ENCODE data around the gene ZGPAT.
A peak's percentile ranks its signal among the peaks of the same experiment; 100 is the strongest.
"Not testable (repeated sequence)": the region's sequence is repeated elsewhere in the genome, so short reads cannot be mapped to it uniquely, and the experiment has no call there.

The ZGPAT gene, protein sequence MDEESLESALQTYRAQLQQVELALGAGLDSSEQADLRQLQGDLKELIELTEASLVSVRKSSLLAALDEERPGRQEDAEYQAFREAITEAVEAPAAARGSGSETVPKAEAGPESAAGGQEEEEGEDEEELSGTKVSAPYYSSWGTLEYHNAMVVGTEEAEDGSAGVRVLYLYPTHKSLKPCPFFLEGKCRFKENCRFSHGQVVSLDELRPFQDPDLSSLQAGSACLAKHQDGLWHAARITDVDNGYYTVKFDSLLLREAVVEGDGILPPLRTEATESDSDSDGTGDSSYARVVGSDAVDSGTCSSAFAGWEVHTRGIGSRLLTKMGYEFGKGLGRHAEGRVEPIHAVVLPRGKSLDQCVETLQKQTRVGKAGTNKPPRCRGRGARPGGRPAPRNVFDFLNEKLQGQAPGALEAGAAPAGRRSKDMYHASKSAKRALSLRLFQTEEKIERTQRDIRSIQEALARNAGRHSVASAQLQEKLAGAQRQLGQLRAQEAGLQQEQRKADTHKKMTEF

DNA sequence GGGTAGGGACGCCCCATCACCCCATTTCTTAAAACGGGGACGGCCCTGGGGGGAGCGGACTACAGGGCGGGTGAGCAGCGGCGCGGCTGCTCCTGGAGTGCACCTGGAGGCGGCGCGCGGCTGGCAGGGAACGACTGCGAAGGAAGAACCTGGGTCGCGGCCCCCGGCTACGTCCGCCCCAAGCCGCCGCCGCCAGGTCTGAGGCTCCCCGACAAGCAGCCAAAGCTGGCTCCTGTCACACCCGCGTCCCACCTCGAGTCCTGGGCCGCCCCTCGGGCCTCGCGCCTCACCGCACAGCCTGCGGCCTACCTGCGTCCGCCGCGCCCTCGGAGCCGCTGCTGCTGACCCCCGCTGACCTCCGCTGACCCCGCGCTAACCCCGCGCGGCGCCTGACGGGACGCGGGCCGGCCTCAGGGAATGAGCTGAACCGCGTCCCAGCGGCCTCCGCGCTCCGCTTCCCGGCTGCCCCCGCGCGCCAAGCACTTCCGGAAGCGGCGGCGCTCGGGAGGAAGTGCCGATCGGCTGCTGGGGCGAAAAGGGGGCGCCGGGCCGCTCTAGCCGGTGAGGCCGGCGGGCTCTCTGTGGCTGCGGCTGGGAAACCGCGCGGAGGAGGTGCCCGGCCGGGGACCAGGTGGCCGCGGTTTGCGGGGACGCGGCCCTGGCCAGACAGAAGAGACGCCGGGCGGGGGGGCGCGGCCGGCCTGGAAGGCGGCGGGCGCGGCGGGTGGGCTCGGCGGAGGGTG lies at the start of gene ZGPAT, which contains the start of gene ARFRP1:
Gene ZGPAT (plus strand): TSS at position 482 of the 743 bp plus-strand sequence. CDS start 542 bp downstream, outside the sequence.
Gene ARFRP1 (minus strand): TSS at position 419 of the 743 bp plus-strand sequence. CDS start 885 bp downstream, outside the sequence.
- peak; percentile 93 for DNase-seq (ENCODE audit: low spot score)

DNA sequence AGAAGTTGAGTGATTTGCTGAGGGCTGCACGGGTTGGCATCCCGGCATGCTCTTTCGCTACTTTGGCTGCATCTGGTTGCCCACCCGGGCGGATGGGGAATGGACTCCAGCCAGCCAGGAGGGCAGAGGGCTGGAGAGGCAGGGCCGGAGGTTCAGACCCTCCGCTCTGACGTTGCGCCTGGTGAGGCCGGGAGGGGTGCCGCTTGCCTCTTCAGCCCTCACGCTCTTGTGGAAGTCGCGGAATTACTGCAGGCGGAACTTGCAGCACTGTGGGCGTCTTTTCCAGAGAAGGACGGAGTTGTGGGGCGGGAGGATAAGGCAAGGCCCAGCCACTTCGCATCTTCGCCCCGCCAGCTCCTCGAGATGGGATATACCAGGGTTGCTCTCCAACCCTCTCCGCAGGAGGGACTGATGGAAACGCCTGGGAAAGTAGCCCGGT lies 49.1 kb upstream of the ZGPAT start:
- DNase-seq (ENCODE audit: low spot score), result peak; percentile 67

DNA sequence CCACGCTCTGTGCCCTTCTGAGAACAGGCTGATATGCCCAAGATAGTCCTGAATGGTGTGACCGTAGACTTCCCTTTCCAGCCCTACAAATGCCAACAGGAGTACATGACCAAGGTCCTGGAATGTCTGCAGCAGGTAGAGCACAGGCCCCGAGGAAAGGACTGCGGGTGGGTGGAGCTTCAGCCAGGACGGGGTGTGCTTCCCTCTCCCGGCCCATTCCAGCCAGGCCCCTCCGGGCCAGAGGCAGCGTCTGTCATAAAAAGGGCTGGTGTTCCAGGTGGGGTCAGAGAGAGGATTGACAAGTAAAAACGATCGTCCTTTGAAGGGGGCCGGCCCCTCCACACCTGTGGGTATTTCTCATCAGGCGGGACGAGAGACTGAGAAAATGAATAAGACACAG lies 48.5 kb upstream of the ZGPAT start:
- DNase-seq (ENCODE audit: low spot score), result peak; percentile 43

DNA sequence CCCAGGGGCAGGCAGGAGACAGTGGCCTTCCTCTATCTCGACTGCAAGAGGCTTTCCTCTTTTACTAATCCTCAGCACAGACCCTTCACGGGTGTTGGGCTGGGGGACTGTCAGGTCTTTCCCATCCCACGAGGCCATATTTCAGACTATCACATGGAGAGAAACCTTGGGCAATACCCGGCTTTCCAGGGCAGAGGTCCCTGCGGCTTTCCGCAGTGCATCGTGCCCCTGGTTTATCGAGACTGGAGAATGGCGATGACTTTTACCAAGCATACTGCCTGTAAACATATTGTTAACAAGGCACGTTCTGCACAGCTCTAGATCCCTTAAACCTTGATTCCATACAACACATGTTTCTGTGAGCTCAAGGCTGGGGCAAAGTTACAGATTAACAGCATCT lies 47.7 kb upstream of the ZGPAT start:
- not testable (repeated sequence) for DNase-seq (ENCODE audit: low spot score)

DNA sequence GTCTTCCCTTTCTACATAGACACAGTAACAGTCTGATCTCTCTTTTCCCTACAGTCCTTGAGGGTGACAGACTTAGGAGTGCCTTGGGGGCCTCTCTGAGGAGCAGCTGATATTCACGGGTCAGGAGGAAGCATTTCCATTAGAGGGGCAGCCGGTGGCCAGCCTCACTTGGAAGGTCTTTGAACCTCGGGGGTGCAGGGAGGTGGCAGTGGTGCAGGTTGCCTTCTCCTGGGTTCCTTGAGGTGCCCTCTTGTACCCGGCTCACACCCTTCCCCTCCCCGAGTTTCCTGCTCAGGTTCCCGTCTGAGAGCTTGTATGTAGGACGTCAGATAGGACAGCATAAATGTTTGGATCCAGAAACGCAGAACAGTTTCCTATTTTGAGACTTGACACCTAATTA lies 47.2 kb upstream of the ZGPAT start:
- no peak for DNase-seq (ENCODE audit: low spot score)

DNA sequence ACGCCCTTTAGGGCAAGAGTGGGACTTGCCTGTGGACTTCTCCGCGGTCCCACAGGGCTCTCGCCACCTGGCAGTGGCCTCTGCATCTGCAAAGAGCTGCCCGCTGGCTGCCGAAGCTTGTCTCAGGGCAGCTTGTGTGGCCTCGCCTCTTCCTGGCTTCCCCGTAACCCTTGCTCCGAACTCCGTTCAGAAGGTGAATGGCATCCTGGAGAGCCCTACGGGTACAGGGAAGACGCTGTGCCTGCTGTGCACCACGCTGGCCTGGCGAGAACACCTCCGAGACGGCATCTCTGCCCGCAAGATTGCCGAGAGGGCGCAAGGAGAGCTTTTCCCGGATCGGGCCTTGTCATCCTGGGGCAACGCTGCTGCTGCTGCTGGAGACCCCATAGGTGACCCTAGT lies 46.7 kb upstream of the ZGPAT start:
- DNase-seq (ENCODE audit: low spot score), result no peak

DNA sequence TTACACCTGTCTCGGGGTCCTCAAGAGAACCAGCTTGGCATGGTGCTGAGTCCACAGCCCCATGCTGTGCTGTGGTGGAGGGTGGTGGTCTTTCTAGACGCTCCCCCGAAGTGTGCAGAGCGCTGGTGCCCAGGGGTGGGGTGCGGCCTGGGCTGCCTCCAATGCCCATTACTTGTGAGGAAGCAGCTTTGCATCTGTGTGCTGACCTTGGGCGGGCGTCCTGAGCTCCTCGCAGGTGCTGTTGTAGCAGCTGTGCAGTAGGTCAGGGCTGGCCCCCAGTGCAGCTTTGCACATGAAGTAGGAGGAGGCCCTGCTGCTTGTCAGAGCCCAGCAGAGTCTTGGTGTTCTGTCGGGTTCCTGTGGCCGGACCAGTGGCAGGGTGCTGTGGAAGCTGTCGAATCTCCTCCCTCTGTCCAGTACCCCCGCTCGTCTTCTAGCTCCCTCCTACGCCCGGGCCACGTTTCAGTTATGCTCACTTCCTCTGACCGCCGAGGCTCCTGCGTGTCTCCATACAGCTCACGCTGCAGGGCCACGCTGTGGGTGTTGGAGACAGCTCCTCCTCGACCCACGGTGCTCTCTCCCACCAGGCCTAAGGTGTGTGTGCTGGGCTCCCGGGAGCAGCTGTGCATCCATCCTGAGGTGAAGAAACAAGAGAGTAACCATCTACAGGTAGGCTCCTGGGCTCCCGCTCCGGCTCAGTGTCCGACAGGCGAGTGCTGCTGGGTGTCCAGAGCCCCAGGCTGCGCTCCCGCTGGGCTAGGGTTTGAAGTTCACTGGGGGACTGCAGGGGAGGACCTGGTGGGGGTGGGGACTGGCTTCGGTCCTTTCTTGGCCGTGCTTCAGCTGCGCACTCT lies 45.7 kb upstream of the ZGPAT start:
- DNase-seq (ENCODE audit: low spot score), result no peak

DNA sequence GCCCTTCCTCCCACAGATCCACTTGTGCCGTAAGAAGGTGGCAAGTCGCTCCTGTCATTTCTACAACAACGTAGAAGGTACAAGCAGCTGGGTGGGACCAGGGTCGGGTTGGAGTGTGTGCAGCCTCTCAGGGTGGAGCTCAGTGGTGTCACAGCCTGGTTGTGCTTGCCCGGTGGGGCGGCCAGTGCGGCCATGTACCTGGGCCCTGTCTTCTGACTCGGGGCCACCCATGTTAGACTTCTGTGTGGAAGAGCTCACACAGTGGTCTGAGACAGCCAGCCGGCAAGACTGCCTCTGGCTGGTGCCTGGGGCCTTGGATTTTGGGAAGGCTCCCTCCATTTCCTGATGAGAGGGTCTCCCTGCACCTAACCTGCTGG lies 45.0 kb upstream of the ZGPAT start:
- DNase-seq (ENCODE audit: low spot score), result no peak

DNA sequence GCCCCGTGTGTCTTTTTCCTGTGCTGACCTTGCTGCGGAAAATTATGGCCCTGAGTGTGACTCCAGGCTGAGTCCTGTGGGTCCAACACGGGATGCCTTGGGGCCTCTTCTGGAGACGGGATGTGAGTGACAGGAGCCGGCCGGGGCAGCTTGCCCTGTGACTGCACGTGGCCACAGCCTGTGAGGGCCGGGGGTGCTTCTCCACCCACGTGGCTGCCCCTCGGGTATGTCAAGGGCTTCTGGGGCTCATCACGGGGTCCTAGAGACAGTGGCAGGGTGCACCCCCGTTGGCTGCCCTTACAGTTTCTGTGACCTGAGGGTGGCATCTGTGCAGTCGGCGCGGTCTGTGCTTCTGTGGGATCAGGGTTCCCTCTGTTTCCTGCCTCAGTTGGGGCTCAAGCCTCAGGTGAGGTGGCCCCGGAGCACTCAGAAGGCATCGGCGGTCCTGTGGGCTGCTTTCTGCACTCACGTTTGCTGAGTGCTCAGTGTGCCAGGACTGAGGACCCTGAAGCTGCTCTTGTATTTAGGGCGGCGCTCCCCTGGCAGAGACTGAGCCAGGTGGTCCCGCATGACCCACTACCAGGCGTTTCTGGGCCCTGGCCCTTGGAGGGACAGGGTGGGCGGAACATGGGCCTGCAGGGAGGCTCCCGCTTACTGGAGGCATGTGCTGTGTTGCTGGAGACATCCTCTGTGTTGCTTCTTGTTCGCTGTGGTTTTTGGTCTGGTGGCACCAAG lies 44.3 kb upstream of the ZGPAT start:
- no peak for DNase-seq (ENCODE audit: low spot score)

DNA sequence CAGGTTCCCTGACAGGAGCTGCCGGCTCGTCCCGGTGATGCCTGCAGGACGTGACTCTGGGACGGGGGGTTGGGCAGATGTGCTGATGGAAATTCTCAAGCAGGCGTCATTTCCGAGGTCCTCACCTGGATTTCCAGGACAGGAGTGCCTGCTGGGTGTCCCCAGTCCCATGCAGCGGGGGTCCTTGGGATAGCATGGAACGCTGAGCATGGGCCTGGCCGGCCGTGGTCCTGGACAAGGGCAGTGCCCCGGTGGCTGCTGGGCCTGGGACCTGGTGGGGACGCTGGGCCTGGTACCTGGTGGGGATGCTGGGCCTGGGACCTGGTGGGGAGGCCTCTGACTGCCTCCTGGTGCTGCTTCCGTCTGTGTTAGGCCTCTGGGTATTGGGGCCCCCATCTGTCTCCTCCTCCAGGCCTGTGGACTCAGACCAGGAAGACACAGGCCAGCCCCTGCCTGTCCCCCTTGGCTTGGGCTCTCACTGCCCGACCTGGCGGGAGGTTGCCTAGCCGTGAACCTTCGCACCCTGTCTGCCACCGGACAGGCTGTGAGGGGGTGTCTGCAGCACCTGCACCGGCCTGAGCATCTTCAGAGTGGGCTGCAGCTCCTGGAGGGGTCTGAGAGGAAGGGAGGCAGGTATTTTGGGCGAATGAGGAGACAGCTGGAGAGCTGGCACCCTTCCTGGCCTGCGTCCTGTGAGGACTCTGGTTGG lies 43.5 kb upstream of the ZGPAT start:
- no peak for DNase-seq (ENCODE audit: low spot score)

DNA sequence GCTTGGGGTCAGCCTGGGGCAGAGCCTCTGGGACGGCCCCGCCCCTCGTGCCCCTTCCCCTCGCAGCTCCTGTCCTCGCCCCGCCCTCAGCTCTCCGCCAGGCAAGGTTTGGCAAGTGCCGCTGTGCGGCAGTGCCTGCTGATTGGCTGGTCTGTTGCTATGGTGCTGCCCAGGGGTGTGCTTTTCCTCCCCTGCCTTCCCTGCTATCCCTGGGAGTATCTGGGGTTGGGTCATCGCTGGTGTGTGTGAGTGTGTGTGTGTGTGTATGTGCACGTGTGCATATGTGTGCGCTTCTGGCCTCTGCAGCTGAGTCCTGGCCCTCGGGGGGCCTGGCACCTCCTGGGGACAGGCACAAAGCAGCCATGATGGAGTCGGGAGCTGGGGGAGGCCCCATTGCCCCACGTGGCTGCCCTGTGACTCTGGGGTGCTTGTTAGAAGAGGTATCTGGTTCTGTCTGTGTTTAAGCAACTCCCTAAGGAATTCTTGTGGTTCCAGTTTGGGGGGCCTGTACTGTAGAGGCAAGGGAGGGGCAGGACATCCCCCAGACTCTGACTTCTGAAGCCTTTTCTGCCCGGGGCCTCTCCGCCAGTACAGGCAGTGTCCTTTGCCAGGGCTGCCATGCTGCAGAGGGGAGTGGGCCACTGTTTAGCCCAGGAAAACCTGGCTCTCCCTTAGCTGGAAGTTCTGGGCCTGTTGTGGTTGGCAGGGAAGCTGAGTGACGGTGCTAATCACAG lies 42.8 kb upstream of the ZGPAT start:
- no peak for DNase-seq (ENCODE audit: low spot score)

DNA sequence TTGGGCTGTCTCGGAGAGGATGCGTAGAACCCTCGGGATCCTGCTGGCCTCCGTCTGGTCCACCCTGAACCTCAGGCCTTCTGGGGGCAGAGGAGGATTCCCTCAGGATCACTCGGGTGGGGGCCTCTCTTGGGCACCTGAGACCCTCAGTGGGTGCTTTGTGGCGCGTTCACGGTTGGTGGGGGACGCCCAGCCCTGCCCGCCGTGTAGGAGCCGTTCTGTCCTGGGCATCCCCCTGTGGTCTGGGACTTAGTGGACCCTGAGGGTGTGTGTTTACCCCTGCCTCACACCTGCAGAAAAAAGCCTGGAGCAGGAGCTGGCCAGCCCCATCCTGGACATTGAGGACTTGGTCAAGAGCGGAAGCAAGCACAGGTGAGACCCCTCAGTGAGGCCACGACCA lies 42.1 kb upstream of the ZGPAT start:
- no peak for DNase-seq (ENCODE audit: low spot score)

DNA sequence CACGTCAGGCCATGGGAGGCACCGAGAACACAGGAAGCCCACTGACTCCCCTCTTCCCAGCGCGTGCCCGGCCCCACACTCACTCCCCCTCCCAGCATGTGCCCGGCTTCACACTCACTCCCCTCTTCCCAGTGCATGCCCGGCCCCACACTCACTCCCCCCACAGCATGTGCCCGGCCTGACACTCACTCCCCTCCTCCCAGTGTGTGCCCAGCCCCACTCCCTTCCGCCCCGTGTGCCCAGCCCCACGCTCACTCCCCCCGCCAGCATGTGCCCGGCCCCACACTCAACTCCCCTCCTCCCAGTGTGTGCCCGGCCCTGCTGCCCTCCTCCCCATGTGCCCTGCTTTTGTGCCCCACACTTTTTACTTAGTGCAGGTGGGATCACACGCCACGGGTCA lies 40.0 kb upstream of the ZGPAT start:
- no peak for DNase-seq (ENCODE audit: low spot score)

DNA sequence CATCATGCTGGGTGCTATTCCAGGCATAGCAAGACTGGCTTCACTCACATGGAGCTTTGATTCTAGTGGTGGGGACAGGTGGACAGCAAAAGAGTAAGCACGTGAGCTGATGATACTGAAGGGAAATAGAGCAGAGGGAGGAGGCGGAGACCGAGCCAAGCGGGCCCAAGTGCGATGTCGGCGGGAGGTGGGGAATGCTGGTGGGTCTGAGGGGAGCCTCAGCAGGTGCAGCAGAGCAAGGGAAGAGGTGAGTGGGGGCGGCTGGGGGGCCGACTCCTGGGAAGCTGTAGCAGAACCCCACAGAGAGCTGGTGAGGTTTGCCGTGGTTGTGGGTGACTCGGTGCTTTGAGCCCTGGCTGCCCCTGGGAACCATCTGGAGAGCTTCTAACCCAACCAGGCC lies 39.5 kb upstream of the ZGPAT start:
- no peak for DNase-seq (ENCODE audit: low spot score)

DNA sequence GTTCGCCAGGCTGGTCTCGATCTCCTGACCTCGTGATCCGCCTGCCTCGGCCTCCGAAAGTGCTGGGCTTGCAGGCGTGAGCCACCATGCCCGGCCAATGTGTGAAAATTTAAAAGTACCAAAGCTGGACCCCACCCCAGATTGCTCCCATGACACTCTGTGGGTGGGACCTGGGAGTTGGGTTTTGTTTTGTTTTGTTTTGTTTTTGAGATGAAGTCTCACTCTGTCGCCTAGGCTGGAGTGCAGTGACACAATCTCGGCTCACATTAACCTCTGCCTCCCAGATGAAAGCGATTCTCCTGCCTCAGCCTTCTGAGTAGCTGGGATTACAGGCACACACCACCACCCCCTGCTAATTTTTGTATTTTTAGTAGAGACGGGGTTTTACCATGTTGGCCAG lies 36.1 kb upstream of the ZGPAT start:
- not testable (repeated sequence) for DNase-seq (ENCODE audit: low spot score)

DNA sequence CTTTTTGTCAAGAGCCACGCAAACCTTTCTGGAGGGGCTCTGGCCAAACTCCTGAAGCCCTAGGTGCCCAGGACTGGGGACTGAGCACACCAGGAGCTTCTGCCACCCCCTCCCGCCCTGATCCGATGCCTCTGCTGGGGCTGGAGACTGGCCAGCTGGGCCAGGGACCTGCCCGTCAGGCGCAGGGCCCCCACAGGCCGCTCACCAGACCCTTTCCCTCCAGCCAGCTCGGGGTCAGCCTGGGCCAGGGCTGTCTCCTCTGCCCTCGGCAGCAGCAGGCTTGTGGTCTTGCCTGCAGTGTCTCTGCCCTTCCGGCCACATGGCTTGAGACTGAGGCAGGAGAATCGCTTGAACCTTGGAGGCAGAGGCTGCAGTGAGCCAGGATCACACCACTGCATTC lies 35.2 kb upstream of the ZGPAT start:
- no peak for DNase-seq (ENCODE audit: low spot score)

DNA sequence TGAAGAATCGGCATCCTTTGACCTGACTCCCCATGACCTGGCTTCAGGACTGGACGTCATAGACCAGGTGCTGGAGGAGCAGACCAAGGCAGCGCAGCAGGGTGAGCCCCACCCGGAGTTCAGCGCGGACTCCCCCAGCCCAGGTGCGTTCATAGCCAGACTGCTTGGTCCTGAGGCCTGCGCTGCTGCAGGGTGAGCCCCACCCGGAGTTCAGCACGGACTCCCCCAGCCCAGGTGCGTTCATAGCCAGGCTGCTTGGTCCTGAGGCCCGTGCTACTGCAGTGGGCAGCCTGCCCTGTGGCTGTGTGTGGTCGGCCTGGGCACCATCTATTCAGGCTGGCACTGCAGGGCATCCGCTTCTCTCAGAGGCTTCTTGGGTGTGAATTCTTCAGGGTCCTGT lies 33.9 kb upstream of the ZGPAT start:
- no peak for DNase-seq (ENCODE audit: low spot score)

DNA sequence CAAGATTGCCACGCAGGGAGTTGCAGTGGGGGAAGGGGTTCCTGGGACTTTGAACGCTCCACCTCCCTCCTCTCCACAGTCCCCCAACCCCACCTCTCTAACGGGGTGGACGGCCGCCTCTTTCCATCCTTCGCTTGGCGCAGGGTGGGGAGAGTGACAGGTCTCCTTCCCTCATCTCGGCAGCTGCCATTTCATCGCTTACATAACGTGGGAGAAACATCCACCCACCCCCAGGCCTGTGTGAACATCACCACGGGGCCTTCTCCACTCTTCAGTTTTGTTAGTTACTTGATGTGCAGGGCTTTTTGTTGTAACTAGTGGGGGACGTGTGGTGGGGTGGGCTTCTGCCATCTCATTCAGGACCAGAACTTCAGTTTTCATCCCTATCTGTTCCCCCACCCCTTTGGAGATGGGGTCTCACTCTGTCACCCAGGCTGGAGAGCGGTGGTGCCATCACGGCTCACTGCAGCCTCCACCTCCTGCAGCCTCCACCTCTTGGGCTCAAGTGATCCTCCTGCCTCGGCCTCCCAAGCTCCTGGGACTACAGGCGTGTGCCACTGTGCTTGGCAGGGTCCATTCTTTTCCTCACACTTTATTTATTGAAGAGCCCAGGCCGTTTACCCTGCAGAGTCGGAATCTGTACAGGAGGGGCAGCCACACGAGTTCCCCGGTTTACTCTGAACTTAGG lies 32.0 kb upstream of the ZGPAT start:
- no peak for DNase-seq (ENCODE audit: low spot score)

DNA sequence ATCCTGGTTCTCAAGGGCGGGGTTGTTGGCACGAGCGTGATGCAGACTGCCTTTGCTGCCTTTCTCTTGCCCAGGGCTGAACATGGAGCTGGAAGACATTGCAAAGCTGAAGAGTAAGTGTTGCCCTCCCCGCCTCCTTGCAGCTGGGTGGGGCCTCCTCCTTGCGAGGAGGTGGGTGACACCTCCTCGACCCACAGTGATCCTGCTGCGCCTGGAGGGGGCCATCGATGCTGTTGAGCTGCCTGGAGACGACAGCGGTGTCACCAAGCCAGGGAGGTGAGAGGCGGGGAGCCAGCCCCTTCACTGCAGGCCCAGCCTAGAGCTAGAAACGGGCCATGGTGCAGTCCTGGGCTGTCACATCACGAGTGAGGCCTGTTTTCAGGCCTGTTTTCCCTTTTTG lies 29.8 kb upstream of the ZGPAT start:
- DNase-seq (ENCODE audit: low spot score), result no peak
